ENCODE results near the gene ST3GAL5. TPM values are rescaled to one million over a fixed set of nuclear protein-coding genes. Genes with fewer than 3 reads are reported as not detected.

Gene ST3GAL5
- total RNA-seq, 1 donor from 2014 or later: 120 TPM

GRCh38 chr2:85807756-85808155 lies 81.0 kb downstream of the ST3GAL5 start:
- DNase-seq (ENCODE audit: low spot score): no peak

GRCh38 chr2:85806358-85807118 lies 82.3 kb downstream of the ST3GAL5 start:
- peak; percentile 31 for DNase-seq (ENCODE audit: low spot score)

DNA sequence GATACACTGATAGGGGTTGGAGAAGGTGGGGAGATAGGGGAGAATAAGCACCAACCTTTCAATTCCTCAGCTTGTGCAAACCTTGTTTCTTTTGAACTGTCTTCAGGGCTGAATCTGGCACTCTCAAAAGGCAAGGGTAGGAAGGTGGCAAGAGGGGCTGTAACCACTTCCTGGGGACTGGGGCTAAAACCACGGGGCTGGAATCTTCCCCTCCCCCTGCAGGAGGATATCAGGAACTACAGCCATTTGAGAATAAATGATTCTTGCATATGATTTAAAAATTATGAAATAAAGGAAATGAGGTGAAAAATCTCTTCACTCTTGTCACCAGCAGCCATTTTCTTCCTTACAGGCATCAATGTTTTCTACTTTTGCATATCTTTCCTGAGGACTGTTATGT lies 84.2 kb downstream of the ST3GAL5 start:
- DNase-seq (ENCODE audit: low spot score): no peak

DNA sequence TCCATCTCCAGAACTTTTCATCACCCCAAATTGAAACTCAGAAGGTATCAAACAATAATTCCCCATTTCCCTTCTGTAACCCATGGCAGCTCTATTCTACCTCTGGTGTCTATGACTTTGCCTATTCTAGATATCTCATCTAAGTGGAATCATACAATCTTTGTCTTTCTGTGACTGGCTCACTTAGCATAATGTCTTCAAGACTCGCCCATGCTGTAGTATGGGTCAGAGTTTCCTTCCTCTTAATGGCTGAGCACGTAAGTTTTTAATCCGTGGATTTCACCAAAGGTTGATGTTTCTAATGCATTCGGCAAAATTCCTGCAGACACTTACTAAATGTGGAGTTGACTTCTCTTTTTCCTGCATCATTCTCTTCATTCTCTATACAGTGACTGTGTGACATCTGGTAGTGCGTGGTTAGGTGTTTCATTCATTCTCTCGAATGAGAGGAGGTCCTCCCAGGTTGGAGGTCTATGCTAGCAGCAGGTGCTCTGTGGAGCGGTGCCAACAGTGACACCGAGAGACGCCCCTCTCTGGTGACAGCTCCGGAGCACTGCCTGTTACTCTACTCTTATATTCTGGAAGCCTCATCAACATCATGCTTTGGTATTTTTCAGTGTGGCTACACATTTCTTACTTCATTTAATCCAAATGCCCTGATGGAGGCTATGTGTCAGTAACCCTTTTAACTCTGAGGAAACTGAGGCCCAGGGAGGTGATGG lies 84.9 kb downstream of the ST3GAL5 start:
- no peak for DNase-seq (ENCODE audit: low spot score)

GRCh38 chr2:85802354-85803103 lies 86.3 kb downstream of the ST3GAL5 start:
- DNase-seq (ENCODE audit: low spot score): no peak

DNA sequence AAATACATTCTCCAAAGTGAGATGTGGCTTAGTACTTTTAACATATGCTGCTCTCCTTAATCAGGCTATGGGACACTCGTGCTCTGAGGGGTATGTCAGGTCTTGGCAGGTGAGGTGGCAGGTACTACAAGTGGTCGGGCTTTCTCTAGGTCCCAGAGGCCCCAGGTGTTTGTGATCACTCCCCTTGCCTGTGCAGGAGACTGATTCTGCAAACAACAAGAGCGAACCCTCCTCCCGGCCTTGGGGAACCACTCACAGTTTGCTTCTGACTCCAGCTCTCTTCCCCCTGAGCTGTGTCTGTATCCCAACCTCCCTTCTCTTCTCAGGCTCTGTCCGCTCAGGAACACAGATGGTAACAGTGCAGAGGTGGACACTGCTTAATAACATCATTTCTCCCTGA lies 86.9 kb downstream of the ST3GAL5 start:
- no peak for DNase-seq (ENCODE audit: low spot score)

DNA sequence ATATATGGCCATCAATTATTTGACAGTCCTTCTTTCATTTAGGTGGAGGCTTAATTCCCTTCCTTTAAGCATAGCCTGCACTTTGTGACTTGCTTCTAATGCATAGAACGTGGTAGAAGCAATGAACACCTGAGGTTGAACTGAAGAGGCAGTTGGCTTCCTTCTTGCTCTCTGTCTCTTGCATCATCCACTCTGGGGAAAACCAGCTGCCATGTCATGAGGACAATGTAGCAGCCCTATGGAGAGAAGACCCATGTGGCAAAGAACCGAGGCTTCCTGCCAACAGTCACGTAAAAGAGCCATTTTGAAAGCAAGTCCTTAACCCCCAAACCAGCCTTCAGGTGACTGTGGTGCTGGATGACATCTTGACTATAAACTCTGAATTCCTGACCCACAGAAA lies 88.2 kb downstream of the ST3GAL5 start:
- DNase-seq (ENCODE audit: low spot score): no peak

- peak; percentile 77 for DNase-seq (ENCODE audit: low spot score)
Measured at GRCh38 chr2:85799215-85799956, 89.4 kb downstream of the ST3GAL5 start.

DNA sequence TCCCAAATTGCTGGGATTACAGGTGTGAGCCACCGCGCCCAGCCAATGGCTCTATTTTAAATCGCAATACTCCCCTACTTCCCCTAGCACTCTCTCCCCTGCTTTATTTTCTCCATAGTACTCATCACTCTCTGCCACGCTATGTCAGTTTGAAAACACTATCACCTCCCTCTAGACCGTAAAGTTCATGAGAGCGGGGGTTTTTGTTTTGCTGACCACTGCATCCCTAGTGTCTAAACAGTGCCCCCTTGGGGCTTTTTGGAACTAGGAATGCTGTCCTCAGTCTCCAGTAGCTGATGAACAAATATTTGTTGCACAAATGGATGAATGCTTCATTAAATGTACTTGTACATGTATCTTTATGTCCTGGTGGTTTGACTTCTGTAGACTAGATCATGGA lies 90.9 kb downstream of the ST3GAL5 start:
- DNase-seq (ENCODE audit: low spot score): no peak

DNA sequence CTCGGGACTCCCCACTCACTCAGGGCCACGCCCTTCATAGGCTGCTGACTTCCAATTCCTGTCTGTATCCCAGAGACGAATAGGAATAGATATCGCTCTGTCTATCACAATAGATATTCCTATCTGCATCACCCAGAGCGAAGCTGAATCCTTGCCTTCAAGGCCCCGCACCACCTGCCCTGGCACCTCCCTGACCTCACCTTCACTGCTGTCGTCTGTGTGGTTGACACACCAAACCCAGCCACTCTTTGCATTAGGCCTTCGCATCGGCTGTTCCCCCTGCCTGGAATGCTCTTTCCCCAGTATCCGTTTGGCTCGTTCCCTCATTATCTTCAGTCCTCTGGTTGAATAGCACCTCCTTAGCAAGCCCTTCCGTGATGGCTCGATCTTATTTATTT lies 91.5 kb downstream of the ST3GAL5 start:
- no peak for DNase-seq (ENCODE audit: low spot score)

DNA sequence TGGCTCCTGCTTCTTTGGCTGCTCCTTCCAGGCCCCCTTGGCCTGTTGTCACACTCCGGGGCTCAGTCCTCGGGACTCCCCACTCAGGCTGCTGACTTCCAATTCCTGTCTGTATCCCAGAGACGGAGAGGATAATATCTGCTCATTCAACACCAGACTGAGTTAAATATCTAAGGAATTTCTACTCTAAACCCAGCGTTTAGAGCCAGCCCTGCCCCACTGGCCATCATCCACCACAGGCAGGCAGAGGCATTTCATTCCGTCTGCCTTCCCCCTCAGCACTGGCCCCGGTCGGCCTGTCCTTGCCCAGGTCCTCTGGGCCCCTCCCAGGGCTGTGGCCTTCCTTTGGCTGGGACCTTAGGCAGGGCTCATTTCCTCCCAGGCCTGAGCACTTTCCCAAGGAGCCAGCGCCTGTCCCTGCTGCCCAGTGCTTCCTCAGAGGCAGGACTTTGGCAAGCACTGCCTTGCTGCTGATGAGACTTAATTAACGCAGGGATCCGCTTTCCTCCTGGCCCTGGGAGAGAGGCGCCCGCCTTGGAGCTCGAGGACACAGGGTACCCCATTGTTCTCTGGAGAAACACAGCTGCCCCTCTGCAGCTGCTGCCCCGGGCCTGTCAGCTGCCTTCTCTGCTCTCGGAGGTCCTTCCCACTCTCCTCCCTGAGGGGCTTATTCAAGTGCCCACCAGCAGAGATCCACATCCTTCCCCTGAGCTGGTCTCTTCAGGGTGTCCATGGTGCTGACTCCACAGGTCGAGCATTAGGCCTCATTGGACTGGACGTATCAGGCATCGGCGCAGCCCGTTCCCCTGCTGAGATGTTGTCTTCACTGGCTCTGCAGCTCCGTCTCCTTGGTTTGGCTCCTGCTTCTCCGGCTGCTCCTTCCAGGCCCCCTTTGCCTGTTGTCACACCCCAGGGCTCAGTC lies 92.2 kb downstream of the ST3GAL5 start:
- DNase-seq (ENCODE audit: low spot score): no peak

GRCh38 chr2:85796046-85796340 lies 92.8 kb downstream of the ST3GAL5 start:
- no peak for DNase-seq (ENCODE audit: low spot score)

- DNase-seq (ENCODE audit: low spot score): no peak
Measured at GRCh38 chr2:85795331-85796045, 93.3 kb downstream of the ST3GAL5 start.

- no peak for DNase-seq (ENCODE audit: low spot score)
Measured at GRCh38 chr2:85794491-85795121, 94.2 kb downstream of the ST3GAL5 start.

DNA sequence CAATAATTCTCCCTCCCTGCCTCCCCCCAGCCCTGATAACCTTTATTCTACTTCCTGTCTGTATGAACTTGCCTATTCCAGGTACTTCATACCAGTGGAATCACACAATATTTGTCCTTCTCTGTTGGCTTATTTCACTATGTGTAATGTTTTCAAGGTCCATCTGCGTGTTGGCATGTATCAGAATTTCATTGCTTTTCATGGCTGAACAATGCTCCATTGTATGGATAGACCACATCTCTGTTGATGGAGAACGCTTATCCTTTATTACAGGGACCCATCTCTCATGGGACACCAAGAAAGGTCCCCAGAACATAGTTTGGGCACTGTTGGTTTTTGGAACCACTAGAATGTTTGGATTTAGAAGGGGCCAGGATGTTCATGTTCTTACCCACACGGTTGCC lies 94.8 kb downstream of the ST3GAL5 start:
- no peak for DNase-seq (ENCODE audit: low spot score)

DNA sequence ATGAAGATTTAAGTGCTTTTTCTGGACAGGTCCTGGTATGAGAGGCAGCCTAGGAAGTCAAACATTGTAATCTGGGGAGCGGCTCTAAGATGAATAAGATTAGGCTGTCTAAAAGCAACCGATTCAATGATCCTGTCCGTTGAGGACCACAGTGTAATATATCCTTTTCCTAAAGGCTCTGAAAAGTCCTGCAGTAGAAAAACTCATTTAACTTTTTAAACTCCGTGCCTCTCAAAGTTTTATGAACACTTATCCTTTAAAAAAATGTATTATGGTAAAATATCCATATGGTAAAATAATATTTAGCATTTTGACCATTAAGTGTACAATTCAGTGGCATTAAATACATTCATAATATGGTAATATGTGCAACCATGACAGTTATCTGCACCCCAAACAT lies 95.2 kb downstream of the ST3GAL5 start:
- no peak for DNase-seq (ENCODE audit: low spot score)

- DNase-seq (ENCODE audit: low spot score): no peak
Measured at GRCh38 chr2:85792783-85793441, 95.9 kb downstream of the ST3GAL5 start.

GRCh38 chr2:85791704-85792565 lies 96.9 kb downstream of the ST3GAL5 start:
- DNase-seq (ENCODE audit: low spot score): no peak

All from ureter (tissue), 1 donor.